Activated naive CD4-positive, alpha-beta T cell treated with Interleukin-2 at 50 U/mL for 16 hours (primary cell): ENCODE measurements around the gene PRORP.
"Not testable (repeated sequence)": the region's sequence is repeated elsewhere in the genome, so short reads cannot be mapped to it uniquely, and the experiment has no call there.

Experiments
- DNase-seq: peaks from one replicate; pipeline ENCODE4 v3.0.0-alpha.2; 2020

The PRORP gene

DNA sequence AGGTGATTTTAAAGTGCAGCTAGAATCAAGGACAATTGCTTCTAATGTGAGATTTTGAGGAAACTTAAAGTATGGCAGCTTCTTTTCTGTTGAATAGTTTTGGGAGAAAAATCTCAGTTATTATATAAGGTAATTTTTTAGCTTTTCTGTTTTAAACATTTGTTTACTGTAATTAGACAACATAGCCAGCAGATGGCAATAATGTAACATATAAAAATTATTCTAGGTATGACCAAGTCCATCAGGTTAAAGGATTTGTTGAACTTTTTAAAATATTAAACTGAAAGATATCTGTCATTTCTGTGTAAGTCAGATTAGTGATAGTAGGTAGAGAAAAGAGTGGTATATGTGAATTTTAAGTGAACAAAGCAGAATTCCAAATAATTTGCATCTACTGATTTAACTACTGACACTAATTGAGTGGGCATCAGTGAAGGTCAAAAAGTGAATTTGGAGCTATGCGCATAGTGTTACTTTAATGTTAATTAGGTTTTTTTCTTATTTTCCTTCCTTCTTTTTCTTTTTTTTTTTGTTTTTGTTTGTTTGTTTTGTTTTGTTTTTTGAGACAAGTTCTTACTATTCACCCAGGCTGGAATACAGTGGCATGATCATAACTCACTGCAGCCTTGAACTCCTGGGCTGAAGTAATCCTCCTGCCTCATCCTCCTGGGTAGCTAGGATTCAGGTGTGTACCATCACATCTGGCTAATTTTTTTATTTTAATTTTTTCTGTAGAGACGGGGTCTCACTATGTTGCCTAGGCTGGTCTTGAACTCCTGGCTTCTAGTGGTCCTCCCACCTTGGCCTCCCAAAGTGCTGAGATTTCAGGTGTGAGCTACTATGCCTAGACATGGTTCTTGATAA is 18.6 kb downstream of the PRORP start:
- no peak for DNase-seq

DNA sequence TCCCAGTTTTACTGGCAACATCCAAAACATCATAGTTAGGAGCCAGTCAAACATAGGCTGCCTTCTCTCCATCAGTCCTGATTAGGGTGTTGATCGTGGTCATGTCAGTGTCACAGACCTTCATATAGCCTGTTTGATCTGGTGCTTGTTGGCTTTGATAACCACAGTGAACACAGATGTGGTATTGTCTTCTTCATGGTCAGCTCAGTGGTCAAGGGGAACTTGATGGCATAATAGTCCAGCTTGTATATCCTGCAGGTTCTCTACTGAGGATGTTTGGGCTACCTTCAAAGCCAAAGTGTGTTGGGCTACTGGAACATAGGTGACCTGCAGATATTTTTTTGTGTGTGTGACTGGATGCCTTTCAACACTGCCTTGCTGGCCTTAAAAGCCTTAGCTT is 21.7 kb downstream of the PRORP start:
- no peak for DNase-seq

DNA sequence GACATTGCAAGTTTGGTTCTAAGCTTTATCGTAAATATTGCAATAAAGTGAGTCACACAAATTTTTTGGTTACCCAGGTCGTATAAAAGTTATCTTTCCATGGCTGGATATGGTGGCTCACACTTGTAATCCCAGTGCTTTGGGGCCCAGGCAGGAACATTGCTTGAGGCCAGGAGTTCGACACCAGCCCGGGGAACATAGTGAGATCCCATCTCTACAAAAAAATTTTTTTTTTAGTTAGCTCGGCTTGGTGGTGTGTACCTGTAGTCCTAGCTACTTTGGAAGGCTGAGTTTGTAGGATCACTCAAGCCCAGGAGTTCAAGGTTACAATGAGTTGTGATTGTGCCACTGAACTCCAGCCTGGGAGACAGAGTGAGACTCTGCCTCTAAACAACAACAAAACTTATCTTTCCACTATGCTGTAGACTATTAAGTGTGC is 24.4 kb downstream of the PRORP start:
- DNase-seq: no peak

DNA sequence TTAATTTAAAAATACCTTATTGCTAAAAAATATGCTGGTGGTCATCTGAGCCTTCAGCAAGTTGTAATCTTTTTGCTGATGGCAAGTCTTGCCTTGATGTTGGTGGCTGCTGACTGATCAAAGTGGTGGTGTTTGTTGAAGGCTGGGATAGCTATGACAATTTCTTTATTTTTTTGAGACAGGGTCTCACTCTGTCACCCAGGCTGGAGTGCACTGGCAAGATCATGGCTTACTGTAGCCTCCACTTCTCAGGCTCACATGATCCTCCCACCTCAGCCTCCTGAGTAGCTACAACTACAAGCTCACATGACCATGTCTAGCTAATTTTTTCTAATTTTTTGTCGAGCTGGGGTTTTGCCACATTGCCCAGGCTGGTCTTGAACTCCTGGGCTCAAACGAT is 24.8 kb downstream of the PRORP start:
- no peak for DNase-seq

DNA sequence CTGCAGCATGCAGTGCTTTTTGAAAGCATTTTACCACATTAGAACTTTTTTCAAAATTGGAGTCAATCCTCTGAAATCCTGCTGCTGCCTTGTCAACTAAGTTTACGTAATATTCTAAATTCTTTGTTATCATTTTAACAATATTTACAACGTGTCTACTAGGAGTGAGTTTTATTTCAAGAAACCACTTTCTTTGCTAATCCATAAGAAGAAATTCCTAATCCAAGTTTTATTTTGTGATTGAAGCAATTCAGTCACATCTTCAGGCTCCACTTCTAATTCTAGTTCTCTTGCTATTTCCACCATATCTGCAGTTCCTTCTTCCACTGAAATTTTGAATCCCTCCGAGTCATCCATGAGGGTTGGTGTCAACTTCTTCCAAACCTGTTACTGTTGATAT is 25.4 kb downstream of the PRORP start:
- DNase-seq: no peak

DNA sequence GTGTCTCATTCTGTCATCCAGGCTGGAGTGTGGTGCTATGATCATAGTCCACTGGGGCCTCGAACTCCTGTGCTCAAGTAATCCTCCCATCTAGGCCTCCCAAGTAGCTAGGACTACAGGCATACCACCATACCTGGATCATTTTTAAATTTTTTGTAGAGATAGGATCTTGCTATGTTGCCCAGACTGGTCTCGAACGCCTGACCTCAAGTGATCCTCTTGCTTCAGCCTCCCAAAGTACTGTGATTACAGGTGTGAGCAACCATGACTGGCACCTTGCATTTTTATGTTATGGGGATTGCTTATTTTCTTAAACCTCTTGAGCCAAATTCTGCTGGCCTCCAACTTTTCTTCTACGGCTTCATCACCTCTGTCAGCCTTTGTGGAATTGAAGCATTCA is 26.9 kb downstream of the PRORP start:
- no peak for DNase-seq

DNA sequence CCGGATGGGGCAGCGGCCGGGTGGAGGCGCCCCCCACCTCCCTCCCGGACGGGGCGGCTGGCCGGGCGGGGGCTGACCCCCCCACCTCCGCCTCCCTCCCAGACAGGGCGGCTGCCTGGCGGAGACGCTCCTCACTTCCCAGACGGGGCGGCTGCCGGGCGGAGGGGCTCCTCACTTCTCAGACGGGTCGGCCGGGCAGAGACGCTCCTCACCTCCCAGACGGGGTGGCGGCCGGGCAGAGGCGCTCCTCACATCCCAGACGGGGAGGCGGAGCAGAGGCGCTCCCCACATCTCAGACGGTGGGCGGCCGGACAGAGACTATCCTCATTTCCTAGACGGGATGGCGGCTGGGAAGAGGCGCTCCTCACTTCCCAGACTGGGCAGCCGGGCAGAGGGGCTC is 30.2 kb downstream of the PRORP start:
- DNase-seq: not testable (repeated sequence)

DNA sequence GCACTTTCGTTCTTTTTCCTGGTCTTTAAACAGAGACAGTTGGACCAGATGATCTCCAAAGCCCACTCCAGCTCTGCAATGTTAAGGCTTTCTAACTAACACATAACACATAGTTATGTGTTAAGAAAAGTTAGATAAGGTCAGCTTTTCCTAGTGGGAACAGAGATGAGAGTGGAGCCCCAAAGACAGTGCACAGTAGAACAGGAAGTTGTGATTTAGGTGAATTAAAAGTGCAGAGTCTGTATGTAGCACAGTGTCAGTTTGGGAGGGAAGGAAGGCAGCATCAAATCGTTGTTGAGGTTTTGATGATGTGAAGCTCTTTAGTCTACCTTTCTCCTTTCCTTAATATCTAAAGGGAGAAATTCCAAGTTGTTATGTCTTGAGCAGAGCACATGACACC is 31.7 kb downstream of the PRORP start:
- no peak for DNase-seq

DNA sequence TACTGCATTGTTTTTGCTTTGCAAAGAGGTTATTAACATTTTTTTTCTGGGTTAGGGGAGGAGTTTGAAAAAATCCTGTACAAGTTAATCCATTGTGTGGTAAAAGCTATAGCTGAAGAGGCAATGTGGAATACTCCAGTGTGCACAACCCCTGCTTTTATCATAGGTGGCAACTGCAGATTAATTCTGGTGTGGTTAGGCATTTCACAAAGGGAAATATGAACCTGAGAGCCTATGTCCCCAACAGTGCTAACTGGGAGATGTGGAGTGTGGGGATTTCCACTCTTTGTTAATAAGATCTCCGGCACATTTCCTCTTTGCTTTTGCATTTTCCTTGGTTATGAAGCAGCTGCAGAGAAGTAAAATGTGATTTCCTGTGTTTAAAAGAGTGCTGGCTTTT is 33.6 kb downstream of the PRORP start:
- DNase-seq: no peak

DNA sequence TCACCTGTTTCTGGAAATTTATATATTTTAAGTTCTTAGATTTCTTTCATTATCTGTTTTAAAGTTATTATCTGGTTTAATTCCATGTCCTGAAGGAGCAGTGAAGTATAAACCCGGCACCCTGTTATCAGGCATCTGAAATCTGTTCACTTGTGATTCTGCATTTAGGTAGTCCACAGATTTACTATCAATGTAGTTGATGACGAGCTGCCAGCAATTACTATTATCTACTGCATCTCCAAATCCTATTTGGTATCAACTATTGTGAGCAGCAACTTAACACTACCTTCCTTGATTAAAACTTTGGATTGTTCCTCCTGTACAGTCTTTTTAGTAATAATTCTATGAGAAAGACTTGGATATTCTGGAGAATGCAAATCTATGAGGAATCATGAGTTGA is 36.1 kb downstream of the PRORP start:
- no peak for DNase-seq

DNA sequence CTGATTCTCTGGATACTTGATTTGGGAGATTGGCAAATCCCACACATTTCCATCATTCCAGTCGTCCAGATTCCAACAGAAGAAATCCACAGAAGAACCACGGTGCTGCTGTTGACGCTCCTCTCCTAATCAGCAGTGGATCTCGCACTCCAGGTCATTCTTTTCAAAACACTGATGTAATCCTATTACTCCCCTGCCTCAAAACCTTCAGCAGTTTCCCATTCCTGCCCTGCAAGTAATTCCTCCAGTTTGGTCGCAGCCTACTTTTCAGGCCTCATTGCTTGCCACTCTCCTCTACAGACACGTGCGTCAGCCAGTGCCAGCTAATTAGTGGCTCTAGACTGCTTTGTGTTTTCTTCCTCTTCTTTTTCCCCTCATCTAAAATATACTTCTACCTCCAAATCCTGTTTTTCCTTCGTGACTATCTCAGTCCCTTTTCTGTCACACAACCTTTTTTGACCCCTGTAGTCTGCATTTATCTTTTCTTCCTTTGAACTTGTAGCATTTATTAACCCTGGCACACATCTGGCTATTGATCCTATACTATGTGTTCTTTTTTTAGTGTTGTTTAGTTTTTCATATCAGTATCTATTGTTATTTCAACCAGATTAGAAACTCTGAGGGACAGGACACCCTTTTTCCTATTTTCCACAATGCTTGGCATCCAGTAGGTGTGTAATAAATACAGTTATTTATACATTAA is 36.8 kb downstream of the PRORP start:
- no peak for DNase-seq

DNA sequence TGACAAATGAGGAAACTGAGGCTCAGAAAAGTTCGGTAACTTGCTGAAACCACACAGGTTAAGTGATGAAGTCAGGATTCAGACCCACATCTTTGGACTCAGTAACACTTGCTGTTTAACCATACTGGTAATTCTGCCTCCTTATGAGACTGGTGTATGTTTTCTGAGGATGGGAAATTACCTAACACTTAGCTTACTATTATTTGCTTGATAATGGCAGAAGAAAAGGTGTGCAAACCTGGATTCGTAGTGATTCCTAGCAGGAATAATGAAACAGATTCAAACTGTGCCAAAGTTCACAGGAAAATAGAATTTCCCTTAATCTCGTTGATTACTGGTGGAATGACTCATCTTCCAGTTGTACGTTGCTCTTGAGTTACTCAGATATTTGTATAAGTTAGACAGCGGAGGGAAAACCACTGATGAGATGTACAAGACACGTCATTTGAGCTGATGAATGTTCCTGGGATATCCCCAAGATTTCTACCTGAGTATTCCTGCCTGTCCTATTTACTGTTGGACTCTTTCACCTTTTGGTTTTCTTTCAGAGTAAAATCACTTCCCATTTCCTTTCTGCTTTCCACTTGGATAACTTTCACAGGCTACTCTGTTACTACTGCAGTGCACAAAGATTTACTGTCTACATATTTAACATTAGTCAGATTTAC is 37.5 kb downstream of the PRORP start:
- DNase-seq: no peak

DNA sequence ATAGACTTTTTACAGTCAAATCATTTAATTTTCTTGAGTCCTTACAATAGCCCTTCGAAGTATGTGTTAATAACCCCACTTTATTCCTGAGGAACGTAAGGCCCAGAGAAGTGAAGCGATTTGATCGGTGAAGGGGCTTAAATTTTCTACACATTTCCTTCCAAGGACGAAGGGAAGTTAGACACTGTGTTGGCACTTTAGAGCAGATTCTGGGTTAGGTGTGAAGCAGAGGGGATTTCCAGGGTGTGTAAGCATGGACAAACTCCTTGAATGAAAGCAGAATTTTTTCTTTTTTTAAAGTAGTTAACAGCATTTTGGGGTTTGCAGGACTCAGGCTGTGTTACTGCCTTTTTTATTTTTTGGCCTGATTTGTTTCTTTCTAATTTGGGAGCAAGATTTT is 38.9 kb downstream of the PRORP start:
- DNase-seq: peak; percentile 27

DNA sequence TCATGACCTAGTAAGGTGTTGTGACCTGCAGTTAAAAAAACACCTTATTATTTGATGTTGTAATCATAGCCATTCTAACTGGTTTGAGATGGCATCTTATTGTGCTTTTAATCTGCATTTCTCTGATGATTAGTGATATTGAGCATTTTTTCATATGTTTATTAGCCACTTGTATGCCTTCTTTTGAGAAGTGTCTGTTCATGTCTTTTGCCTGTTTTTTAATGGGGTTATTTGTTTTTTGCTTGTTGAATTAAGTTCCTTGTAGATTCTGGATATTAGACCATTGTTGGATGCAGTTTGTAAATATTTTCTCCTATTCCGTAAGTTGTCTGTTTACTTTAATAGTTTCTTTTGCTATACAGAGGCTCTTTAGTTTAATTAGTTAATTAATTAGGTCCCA is 41.0 kb downstream of the PRORP start:
- DNase-seq: no peak

DNA sequence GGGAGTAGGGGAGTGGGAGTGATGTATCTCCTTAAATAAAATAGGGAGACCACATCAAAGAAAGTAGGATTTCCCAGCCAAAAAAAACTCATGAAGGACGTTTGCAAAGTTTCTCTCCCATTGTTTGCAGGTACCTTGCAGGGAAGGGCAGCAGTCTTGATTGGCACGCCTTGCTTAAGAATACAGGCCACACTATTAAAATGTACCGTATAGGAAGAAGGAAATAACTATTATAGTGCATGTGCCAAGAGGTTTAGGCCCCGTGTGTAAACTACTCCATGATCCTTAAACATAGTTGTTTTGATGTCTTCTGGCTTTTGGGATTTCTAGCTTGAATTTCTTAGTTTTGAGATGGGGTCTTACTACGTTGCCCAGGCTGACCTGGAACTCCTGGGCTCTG is 42.5 kb downstream of the PRORP start:
- no peak for DNase-seq

DNA sequence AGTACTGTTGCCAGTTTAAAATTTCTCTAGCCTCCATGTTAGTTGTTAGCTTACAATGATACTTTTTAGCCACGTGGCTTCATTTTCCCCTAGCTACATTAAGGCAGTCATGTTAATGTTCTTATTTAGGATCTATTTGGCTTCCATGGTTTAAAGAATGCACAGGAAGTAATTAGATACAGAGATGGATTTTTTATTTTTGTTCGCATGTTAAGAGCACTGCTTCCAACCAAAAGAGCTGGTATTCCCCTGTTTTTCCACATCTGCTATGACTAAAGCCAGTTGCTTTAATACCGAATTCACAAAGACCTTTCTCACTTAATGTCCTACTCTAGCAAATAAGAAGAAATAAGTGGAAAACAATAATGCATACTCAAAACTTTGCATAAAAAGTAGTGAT is 45.1 kb downstream of the PRORP start:
- no peak for DNase-seq
